NCI-H2029 (cell line): ENCODE data around the gene GCDH.
"Not testable (repeated sequence)": the region's sequence is repeated elsewhere in the genome, so short reads cannot be mapped to it uniquely, and the experiment has no call there.

Experiments
- DNase-seq: peaks from one replicate; lab custom pipeline; 2025; lab: John Stamatoyannopoulos, UW

The GCDH gene

DNA sequence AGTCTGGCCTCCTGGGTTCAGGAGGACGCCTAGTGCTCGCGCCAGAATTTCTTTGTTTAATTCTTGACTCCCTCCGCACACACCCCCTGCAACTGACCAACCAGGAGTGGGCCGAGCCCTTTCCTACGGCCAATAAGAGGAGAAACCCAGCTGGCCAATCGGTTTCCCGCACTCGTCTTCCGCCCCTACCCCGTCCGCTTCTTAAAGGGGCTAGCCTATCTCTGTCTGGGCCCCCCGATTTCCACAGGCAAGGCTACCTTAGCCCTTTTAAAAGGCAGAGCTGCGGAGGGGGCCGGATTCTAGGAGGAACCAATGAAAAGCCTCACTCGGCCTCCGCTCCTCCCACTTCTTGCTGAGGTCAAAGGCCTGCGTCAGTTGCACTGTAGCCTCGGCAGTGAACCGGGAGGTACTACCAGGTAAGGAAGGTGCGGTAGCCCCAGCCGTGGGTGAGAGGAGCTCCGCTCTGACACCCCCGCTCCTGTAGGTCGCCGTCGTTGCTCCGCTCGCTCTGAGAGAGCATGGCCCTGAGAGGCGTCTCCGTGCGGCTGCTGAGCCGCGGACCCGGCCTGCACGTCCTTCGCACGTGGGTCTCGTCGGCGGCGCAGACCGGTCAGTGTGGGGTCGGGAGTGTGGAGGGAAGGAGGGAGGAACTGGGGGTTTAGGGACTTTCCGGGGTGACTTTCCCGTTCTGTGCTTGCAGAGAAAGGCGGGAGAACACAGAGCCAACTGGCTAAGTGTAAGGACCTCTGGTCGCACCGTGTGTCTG is at the start of gene GCDH:
Gene GCDH (plus strand): TSS at position 374 of the 766 bp plus-strand sequence. CDS start 145 bp downstream, at position 519.
- peak; percentile 99 for DNase-seq

DNA sequence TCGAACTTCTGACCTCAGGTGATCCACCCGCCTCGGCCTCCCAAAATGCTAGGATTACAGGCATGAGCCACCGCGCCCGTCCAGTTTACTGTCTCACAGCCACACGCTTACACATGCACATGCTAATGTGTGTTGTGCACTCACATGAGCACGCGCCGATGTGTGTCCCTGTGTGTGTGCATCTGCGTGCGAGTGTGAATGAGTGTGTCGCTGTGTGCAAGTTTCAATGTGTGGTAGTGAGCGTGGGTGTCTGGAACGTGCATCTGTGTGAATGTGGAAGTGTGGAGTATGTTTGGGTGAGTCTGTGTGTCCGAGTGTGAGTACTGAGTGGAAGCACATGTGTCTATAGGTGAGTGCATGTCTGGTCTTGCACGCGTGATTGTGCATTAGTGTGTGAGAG is 48.4 kb upstream of the GCDH start:
- no peak for DNase-seq

DNA sequence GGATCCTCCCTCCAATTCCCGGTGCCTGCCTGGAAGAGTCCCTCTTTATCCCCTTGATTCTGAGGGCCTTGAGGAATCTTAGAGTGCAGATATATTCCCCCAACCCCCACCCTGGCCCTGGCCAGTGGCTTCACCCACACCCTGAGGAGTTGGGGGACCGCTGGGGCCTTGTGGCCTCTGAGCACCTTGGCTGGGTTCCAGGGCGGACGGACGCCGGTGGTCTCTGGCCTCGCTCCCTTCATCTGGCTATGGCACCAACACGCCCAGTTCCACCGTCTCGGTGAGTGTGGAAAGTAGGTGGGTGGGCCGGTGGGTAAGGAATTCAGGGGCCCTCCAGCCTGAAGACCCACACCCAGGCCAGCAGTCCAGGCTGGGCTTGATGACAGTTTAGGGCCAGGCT is 47.6 kb upstream of the GCDH start:
- no peak for DNase-seq

GRCh38 chr19:12843999-12844732 is 46.8 kb upstream of the GCDH start:
- DNase-seq, result no peak

GRCh38 chr19:12846613-12847012 is 44.3 kb upstream of the GCDH start:
- not testable (repeated sequence) for DNase-seq

DNA sequence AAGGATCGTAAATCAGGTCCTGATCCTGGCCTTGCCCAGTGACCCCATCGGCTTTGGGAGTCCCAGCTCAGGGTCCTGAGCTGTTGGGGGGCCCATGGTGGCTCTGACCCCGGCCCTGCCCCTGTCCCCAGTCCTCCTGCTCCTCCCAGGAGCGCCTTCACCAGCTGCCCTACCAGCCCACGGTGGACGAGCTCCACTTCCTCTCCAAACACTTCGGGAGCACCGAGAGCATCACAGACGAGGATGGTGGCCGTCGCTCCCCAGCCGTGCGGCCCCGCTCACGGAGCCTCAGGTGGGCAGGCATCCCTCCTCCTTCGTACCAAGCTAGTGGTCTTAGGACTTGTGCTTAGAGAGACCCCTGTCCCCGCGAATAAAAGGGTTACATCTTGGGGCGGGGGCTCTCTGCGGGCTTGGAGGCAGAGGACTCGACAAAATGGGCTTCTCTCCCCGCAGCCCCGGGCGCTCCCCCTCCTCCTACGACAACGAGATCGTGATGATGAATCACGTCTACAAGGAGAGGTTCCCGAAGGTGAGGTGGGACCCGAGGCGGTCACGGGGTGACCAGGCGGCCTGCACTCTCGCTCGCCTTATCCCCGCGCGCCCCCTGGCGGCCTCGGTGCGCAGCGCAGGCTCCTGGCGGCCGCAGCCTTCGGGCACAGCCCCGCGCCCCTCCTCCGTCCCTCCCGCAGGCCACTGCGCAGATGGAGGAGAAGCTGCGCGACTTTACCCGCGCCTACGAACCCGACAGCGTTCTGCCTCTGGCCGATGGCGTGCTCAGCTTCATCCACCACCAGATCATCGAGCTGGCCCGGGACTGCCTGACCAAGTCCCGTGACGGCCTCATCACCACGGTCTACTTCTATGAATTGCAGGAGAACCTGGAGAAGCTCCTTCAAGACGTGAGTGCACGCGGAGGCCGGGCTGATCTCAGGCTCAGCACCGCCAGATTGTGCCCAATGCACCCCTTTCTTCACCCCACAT is 43.5 kb upstream of the GCDH start:
- DNase-seq, result peak; percentile 46

- DNase-seq, result no peak
Observed at GRCh38 chr19:12856653-12857052, 34.3 kb upstream of the GCDH start.

GRCh38 chr19:12858041-12858928 is 32.7 kb upstream of the GCDH start:
- DNase-seq, result no peak

- DNase-seq, result no peak
Observed at GRCh38 chr19:12859546-12859945, 31.4 kb upstream of the GCDH start.

DNA sequence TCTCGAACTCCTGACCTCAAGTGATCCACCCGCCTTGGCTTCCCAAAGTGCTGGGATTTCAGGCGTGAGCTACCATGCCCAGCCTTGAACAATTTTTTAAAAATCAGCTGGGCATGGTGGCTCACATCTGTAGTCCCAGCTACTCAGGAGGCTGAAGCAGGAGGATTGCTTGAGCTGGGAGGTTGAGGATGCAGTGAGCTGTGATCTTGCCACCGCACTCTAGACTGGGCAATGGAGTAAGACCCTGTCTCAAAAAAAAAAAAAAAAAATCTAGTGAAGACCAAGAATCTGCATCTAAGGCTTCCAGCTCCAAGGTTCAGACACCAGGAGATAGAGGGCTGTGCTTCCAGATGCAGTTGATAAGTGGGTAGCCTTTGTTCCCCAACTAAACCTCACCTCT is 26.8 kb upstream of the GCDH start:
- DNase-seq, result no peak

DNA sequence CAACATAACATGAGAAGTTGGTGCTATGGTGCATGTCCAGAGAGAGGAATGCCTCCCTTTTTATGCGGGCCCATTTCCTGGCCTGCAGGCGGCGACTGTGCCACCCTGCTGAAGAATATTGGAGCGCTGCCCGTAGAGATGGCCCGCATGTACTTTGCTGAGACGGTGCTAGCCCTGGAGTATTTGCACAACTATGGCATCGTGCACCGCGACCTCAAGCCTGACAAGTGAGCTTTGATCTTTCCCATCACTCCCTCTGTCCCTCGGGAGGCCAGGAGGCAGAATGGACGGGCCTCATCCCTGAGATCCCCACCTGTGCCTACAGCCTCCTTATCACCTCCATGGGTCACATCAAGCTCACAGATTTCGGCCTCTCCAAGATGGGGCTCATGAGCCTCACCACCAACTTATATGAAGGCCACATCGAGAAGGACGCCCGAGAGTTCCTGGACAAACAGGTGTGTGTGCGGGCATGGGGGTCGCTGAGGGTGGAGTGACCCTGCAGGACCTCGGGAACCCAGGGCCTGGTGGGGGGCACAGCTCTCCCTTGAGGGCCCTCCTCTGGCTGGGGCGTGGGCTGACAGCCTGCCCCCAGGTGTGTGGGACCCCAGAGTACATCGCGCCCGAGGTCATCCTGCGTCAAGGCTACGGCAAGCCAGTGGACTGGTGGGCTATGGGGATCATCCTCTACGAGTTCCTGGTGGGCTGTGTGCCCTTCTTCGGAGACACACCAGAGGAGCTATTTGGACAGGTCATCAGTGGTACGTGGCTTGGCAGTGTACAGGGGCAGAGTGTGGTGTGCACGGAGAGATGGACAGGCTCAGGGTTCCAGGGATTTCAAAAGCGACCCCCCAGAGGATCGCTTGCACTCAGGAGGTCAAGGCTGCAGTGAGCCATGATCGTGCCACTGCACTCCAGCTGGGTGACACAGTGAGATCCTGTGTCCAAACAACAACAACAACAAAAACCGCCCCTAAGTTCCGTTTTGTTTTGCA is 25.9 kb upstream of the GCDH start:
- peak; percentile 70 for DNase-seq

DNA sequence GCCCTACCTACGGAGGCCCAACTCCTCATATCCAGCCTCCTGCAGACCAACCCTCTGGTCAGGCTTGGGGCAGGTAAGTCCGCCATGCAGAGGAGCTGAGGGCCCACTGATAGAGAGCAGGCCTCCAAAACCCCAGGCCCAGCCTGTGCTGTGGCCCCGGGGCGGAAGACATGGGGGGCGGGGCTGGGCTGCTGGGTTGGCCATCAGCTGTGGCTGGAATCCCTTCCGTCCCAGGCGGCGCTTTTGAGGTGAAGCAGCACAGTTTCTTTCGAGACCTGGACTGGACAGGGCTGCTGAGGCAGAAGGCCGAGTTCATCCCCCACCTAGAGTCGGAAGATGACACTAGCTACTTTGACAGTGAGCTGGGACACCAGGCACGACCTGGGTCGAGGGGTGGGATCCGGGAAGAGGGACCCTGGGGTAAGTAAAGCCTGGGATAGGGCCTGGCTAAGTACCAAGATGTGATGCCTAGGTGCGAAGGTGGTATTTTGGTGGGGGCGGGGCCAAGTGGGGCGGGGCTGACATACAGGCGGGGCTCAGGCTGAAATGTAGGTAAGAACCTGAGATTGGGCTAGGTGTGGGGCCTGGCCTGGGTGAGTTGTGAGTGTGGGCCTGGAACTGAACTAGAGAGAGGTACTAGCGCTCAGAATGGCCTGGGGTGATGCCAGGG is 25.1 kb upstream of the GCDH start:
- DNase-seq, result no peak

GRCh38 chr19:12866416-12867119 is 24.4 kb upstream of the GCDH start:
- DNase-seq, result no peak

DNA sequence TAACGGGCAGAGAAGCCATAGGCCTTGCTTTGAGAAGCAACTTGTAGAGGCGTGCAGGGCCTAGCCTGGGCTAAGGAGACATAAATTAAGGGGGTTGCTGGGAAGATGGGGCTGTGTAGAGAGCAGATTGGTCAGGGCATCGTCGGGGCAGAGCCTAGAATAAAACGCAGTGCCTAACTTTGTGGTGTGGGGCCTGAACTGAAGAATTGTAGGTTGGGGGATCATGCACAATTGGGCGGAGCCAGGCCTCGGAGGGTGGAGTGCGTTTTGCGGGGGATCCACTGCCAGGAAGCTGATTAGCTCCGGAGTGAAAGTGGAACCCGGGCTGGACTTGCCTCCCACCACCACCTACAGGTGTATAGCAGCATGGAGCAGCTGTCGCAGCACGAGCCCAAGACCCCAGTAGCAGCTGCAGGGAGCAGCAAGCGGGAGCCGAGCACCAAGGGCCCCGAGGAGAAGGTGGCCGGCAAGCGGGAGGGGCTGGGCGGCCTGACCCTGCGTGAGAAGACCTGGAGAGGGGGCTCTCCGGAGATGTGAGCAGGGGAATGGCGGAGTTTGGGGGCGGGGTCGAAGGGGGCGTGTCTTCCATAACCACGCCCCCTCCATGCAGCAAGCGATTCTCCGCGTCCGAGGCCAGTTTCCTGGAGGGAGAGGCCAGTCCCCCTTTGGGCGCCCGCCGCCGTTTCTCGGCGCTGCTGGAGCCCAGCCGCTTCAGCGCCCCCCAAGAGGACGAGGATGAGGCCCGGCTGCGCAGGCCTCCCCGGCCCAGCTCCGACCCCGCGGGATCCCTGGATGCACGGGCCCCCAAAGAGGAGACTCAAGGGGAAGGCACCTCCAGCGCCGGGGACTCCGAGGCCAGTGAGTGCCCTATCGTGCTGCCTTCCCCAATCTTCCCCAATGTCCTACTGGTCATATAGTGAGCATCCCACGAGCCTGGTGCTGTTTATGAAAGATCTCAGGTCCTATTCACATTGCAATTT is 23.6 kb upstream of the GCDH start:
- DNase-seq, result peak; percentile 79

DNA sequence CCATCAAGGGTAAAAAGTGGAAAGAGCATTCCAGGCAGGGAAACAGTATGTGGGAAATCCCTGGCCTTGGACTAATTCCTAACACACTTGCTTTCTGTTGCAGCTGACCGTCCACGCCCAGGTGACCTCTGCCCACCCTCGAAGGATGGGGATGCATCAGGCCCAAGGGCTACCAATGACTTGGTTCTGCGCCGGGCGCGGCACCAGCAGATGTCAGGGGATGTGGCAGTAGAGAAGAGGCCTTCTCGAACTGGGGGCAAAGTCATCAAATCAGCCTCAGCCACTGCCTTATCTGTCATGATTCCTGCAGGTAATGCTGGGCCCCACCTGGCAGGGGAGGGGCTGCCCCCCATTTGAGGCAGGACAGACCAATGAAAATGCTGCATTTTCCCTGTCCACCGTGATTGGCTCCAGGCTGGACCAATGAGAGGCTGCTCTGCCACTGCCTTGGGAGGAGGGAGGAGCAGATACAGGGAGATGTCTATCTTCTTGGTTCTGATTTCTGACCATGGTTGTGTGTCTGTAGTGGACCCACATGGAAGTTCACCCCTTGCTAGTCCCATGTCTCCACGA is 22.3 kb upstream of the GCDH start:
- peak; percentile 40 for DNase-seq

- no peak for DNase-seq
Observed at GRCh38 chr19:12871681-12872080, 19.3 kb upstream of the GCDH start.

DNA sequence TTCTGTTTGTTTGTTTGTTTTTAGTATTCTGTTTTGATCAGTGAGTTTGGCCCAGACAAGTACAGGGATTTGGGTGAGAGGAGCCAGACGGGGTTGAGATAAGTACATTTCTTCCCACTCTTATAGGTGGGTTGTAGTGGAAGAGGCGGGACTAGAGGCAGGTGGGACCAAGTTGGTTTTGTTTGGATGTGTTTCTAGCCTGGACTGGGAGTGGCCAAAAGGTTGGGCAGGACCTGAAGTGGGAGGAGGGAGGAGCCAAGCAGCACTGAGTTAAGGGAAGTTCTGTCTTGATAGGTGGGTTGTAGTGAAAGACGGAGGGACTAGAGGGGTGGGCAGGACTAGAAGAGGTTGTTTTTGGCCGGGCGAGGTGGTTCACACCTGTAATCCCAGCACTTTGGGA is 18.7 kb upstream of the GCDH start:
- no peak for DNase-seq
